Measurements from ENCODE around the gene CAMK1D. TPM values are rescaled to one million over a fixed set of nuclear protein-coding genes. Genes with fewer than 3 reads are reported as not detected.

The CAMK1D gene
- total RNA-seq, 1 donor, result 11.2 TPM

- DNase-seq (ENCODE audit: insufficient read length, low spot score, missing footprints), result no peak
- Histone ChIP-seq H3K4me3 (ENCODE audit: insufficient read depth, low read length) (no peak overlapping the region), H3K27me3 (ENCODE audit: insufficient read depth, low read length) (no peaks in the 10 kb centered on the region), H3K4me1 (ENCODE audit: insufficient read depth, low read length) (no peaks in the 10 kb centered on the region), H3K9me3 (ENCODE audit: low read depth, low read length) (no peaks in the 10 kb centered on the region), H3K27ac (ENCODE audit: low read depth, low read length) (no peak overlapping the region), H3K36me3 (ENCODE audit: insufficient read depth, low read length) (no peaks in the 10 kb centered on the region), H4K20me1 (ENCODE audit: insufficient read depth, low read length) (no peaks in the 10 kb centered on the region), H2AFZ (ENCODE audit: low read length) (no peak overlapping the region), H3K79me2 (ENCODE audit: insufficient read depth, low read length) (no peaks in the 10 kb centered on the region), H3K4me2 (ENCODE audit: insufficient read depth, low read length) (no peak overlapping the region)
- no peak for TF ChIP-seq CTCF (IDR thresholded peaks at IDR 0.05; ENCODE audit: extremely low read depth, low read depth, low read length)
Observed at GRCh38 chr10:12408472-12408871, 59.1 kb downstream of the CAMK1D start.

DNA sequence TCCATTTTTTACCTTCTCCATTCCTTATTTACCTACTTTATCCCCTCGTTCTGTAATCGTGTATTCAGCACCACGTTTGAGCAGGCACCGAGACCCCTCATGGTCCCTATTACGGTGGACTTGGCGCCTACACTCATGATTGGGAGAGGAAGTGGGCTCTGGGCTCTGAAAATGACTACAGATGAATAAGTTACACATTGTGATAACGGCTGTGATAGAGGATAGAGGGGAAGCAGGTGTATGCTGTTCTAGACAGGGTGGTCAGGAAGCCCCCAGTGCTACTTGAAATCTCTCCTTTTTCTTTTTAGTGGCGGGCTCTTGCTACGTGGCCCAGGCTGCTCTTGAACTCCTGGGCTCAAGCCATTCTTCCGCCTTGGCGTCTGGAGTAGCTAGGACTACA lies 59.8 kb downstream of the CAMK1D start:
- Histone ChIP-seq H2AFZ (ENCODE audit: low read length) (no peak overlapping the region), H3K27me3 (ENCODE audit: insufficient read depth, low read length) (no peaks in the 10 kb centered on the region), H3K4me2 (ENCODE audit: insufficient read depth, low read length) (no peak overlapping the region), H3K27ac (ENCODE audit: low read depth, low read length) (no peak overlapping the region), H3K79me2 (ENCODE audit: insufficient read depth, low read length) (no peaks in the 10 kb centered on the region), H4K20me1 (ENCODE audit: insufficient read depth, low read length) (no peaks in the 10 kb centered on the region), H3K4me3 (ENCODE audit: insufficient read depth, low read length) (no peak overlapping the region), H3K4me1 (ENCODE audit: insufficient read depth, low read length) (no peaks in the 10 kb centered on the region), H3K9me3 (ENCODE audit: low read depth, low read length) (no peaks in the 10 kb centered on the region), H3K36me3 (ENCODE audit: insufficient read depth, low read length) (no peaks in the 10 kb centered on the region)
- DNase-seq (ENCODE audit: insufficient read length, low spot score, missing footprints), result no peak
- TF ChIP-seq CTCF (IDR thresholded peaks at IDR 0.05; ENCODE audit: extremely low read depth, low read depth, low read length), result no peak

GRCh38 chr10:12409613-12410012 lies 60.3 kb downstream of the CAMK1D start:
- no peak overlapping the region for H3K4me2 ChIP-seq (ENCODE audit: insufficient read depth, low read length)
- TF ChIP-seq CTCF (IDR thresholded peaks at IDR 0.05; ENCODE audit: extremely low read depth, low read depth, low read length), result no peak
- no peak overlapping the region for H2AFZ ChIP-seq (ENCODE audit: low read length)
- H3K27me3 ChIP-seq (ENCODE audit: insufficient read depth, low read length), result no peaks in the 10 kb centered on the region
- H3K4me1 ChIP-seq (ENCODE audit: insufficient read depth, low read length), result no peaks in the 10 kb centered on the region
- H3K79me2 ChIP-seq (ENCODE audit: insufficient read depth, low read length), result no peaks in the 10 kb centered on the region
- no peak overlapping the region for H3K4me3 ChIP-seq (ENCODE audit: insufficient read depth, low read length)
- H4K20me1 ChIP-seq (ENCODE audit: insufficient read depth, low read length), result no peaks in the 10 kb centered on the region
- no peak for DNase-seq (ENCODE audit: insufficient read length, low spot score, missing footprints)
- no peaks in the 10 kb centered on the region for H3K36me3 ChIP-seq (ENCODE audit: insufficient read depth, low read length)
- no peaks in the 10 kb centered on the region for H3K9me3 ChIP-seq (ENCODE audit: low read depth, low read length)
- no peak overlapping the region for H3K27ac ChIP-seq (ENCODE audit: low read depth, low read length)

GRCh38 chr10:12412666-12413368 lies 63.5 kb downstream of the CAMK1D start:
- Histone ChIP-seq H3K4me3 (ENCODE audit: insufficient read depth, low read length) (no peak overlapping the region), H2AFZ (ENCODE audit: low read length) (no peak overlapping the region), H3K4me1 (ENCODE audit: insufficient read depth, low read length) (no peaks in the 10 kb centered on the region), H3K9me3 (ENCODE audit: low read depth, low read length) (no peaks in the 10 kb centered on the region), H3K79me2 (ENCODE audit: insufficient read depth, low read length) (no peaks in the 10 kb centered on the region), H3K27ac (ENCODE audit: low read depth, low read length) (no peak overlapping the region), H3K36me3 (ENCODE audit: insufficient read depth, low read length) (no peaks in the 10 kb centered on the region), H3K27me3 (ENCODE audit: insufficient read depth, low read length) (no peaks in the 10 kb centered on the region), H4K20me1 (ENCODE audit: insufficient read depth, low read length) (no peaks in the 10 kb centered on the region), H3K4me2 (ENCODE audit: insufficient read depth, low read length) (no peak overlapping the region)
- TF ChIP-seq CTCF (IDR thresholded peaks at IDR 0.05; ENCODE audit: extremely low read depth, low read depth, low read length), result no peak
- no peak for DNase-seq (ENCODE audit: insufficient read length, low spot score, missing footprints)

All from osteoblast (primary cell).